SK-MEL-5 (cell line): ENCODE results near the gene NAA60. TPM values are rescaled to one million over a fixed set of nuclear protein-coding genes. Genes with fewer than 3 reads are reported as not detected.

ENCODE experiments used
- DNase-seq: peaks from one replicate; pipeline ENCODE4 v3.0.0-alpha.2; 2016; ENCODE audit warnings: low read depth, low spot score
- in situ Hi-C: cut with HindIII; loops from 2 replicates; pipeline ENCODE4 v1.10.0; 2016; ENCODE audit warnings: low sequenced_read_pairs, high pct_unique_total_duplicates, low pct_unique_long_range_greater_than_20kb
- total RNA-seq: library from RNA; depleted of rRNA; stranded (reverse); fragments of >200 nt; shearing (Covaris generic); gene quantifications from 2 replicates; pipeline ENCODE4 v1.2.3, GENCODE V29; 2014

Gene NAA60
- total RNA-seq, 1 experiment from 2014 or later = 4.7 TPM

- in situ Hi-C loops = no loop called here
- DNase-seq = no peak
Observed at GRCh38 chr16:3476409-3476808, 32.9 kb downstream of the NAA60 start.

DNA sequence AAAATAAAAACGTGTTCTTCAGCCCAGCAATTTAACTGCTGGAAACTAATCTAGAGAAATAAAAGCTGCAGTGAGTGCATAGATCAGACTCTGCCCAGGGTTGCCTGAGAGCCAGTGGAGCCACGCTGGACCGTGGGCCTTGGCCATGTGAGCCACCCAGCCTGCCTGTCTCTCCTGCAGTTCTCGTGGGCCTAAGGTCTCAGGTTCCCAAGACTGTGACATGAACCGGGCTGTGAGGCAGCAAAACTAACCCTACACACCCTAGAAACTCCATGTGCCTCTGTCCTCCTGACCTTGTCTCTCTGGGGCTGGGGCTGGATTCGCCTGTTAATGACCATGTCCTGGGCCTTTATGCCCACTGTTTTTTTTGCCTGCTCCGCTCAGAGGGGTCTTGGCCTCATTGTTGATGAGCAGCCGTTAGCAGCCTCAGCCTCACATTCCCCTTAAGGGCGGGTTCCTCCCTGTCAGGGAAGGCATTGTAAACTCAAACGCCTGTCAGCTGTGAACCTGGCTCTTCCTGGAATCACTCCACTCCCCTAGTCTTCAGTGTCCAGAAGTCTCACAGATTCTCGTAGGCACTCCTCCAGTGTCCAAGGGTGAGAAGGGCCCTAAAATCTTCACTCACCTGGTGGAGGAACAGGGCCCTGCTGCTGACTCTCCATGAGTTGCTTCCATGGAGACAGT is 34.9 kb downstream of the NAA60 start:
- in situ Hi-C loops = no loop called here

GRCh38 chr16:3479654-3480216 is 36.3 kb downstream of the NAA60 start:
- in situ Hi-C loops = no loop called here
- DNase-seq = no peak

More for the DNA sequence above, 34.9 kb downstream of the NAA60 start:
- DNase-seq = no peak

GRCh38 chr16:3480901-3481695 is 37.6 kb downstream of the NAA60 start:
- DNase-seq = no peak
- in situ Hi-C loops = no loop called here

DNA sequence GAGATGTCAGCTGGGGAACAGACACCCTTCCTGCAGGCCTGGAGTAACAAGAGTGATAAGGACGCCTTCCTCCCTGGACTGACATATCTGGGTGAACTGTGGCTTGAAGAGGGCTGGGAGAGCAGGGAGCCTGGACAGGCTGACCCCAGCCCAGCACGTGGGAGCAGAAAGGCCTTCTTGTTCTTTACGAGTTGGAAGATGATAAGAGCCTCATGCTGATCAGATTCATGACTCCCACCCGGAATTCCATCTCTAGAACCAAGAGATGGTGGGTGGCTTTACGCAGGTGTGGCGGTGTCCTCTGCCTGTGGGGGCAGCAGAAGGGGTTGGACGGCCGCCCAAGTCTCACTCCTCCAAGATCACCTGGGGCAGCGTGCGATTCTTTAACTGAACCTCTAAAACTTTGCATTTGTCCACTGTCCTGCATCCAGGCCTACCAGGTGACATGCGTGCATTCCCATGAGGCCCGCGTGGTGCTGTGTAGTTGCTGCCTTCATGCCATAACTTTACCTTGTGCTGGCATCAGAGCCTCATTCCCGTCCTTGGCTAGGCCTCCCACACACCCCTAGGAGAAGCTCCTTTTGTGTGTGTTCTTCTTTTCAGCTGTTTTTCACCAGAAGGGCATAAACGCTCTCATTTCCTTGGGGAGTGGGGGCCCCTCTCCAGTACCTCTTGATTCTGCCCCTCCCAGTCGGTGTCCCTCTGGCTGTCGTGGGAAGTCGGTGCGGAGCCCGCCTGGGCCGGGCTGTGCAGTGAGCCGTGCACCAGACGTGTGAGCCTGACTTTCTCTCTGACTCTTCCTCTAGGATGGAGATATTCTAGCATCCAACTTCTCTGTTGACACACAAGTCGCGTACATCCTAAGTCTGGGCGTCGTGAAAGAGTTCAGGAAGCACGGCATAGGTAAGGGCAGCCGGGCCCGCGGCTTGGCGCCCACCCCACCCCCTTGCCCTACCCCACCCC is 38.5 kb downstream of the NAA60 start:
- in situ Hi-C loops = no loop called here
- DNase-seq = no peak

- in situ Hi-C loops = no loop called here
- no peak for DNase-seq
Observed at GRCh38 chr16:3482659-3483241, 39.3 kb downstream of the NAA60 start.

DNA sequence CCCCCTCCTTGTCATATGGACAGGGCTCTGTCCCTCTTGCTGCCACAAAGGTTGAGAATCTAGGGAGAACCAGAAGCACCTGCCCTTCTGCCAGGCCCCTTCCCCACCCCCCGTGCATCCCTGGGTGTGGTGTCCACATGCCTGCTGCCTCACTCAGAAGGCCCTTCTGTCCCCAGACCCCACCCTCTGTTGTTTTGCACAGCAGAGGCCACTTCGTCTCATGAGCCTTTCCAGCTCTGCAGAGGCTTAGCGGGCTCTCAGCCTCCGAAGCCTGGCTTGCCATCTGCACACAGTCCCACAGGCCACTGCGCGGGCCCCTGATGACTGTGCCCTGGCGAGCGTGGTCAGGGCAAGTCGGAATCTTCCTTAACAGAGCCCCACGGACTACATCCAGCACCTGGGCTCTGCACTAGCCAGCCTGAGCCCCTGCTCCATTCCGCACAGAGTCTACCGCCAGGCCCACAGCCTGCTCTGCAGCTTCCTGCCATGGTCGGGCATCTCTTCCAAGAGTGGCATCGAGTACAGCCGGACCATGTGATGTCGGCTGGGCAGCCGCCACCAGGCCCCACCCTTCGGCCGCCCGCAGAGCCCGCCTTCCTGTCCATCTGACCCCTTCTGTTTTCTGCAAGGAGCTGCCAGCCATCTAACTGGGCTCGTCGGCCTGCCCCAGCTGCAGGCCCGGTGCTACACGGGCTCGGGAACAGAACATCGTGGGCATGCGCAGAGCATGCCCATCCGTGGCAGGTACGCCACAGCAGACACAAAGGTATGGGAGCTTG is 41.0 kb downstream of the NAA60 start:
- DNase-seq = no peak
- in situ Hi-C loops = no loop called here

- in situ Hi-C loops = no loop called here
- no peak for DNase-seq
Observed at GRCh38 chr16:3485097-3485745, 41.7 kb downstream of the NAA60 start.

DNA sequence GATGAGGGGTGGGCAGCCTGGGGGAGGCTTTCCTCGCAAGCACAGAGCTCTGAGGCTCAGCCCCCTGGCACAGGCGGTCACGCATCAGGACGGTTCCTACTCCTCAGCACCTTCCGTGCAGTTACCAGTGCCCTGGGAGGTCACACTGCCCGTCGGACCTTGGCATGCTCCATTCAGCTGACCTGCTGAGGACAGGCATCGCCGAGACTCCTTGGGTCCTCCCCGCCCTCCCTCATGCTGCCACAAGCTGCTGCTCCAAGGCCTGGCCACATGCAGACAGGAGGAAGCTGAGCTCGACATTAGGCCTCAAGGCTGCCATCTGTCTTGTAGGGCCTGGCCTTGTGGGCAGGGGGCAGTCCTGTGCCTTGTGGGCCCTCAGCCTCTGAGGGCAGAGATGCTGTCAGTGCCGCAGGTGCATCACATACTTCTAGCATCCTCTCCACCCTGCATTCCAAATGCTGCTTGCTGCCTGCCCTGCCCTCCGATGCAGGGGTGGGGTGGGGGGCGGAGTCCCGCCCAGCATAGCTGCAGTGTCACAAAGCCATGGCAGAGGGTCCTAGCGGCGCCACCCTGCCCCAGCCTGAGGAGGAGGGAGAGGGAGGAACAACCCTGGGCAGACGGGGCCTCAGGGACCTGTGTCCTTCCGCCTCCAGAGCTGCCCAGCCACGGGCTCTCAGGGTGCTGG is 42.5 kb downstream of the NAA60 start:
- in situ Hi-C loops = no loop called here
- DNase-seq = no peak

- in situ Hi-C loops = no loop called here
- no peak for DNase-seq
Observed at GRCh38 chr16:3486506-3487215, 43.2 kb downstream of the NAA60 start.

DNA sequence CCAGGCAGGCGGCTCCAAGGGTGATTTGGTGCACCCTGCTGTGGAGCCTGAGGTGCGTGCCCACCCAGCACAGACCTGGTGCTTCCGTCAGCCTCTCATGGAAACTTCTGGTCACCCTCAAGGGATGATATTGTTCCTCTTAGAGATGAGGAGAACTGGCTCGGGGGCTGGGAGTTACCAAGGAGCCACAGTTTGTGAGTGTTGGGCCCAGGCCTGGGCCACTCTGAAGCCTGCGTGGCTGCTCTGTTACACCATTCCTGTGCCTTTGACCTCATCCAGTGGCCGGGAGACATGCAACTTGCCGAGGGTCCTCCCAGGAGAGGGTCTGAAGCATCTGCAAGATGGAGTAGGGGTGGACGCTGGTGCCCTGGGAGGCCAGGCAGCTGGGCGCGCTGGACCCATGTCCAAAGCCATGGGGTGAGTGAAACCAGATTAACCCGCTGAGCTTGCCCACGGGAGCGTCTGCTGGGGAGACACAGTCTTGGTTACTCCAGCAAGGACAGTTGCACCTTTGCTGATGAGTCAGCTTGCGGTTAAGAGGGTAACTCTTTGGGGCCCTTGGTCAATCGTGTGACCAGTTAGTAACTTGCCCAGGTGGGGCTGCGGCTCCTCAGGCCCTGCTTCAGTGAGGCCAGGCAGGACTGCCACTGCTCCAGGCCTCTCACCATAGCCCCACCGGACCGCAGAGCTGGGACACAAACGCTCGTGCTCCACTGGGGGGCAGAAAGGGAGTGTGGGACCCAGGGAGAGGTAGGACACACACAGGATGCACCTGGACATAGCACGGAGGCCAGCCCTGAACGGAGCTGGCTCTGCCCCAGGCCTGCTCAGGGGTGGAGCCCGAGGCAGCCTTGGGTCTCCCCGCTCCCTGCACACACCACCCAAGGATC is 44.3 kb downstream of the NAA60 start:
- DNase-seq = no peak
- in situ Hi-C loops = no loop called here

DNA sequence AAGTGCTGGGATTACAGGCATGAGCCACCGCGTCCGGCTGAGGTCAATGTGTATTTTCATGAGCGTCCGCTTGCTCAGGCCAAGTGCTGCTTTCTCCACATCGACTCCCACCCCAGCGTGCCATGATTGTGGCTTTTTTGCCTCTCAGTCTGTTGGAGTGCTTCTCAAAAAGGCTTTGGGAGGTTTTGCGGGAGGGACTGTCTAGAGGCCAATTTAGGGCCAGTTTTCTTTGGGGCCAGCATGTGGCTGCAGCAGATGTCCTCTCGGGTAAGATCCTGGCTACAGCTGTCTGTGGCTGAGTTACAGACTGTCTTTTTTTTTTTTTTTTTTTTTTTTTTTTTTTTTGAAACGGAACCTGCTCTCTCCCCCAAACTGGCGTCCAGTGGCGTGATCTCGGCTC is 45.3 kb downstream of the NAA60 start:
- in situ Hi-C loops = no loop called here

GRCh38 chr16:3490911-3491629 is 47.6 kb downstream of the NAA60 start:
- in situ Hi-C loops = no loop called here
- no peak for DNase-seq

More for the DNA sequence above, 45.3 kb downstream of the NAA60 start:
- no peak for DNase-seq

DNA sequence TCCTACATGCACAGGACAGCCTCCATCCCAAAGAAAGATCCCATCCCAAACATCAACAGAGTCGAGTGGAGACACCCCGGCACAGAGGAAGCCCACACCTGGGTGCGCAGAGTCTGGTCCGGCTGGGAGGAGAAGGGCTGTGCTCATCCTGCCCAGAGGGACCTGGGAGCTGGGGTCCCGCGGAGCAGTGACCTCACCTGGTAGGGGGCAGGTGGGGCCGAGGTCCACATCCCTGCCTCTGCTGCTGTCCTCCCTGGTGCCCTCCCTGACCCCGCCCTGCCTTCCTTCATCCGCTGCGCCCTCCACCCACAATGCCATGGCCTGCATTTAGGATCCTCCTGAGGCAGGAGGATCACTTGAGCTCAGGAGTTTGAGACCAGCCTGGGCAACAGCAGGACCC is 48.9 kb downstream of the NAA60 start:
- DNase-seq = no peak
- in situ Hi-C loops = no loop called here
